CD4-positive, CD25-positive, alpha-beta regulatory T cell (primary cell): ENCODE results near the gene SLC50A1. TPM values are rescaled to one million over a fixed set of nuclear protein-coding genes. Genes with fewer than 3 reads are reported as not detected.
A peak's percentile ranks its signal among the peaks of the same experiment; 100 is the strongest.
"Not testable (repeated sequence)": the region's sequence is repeated elsewhere in the genome, so short reads cannot be mapped to it uniquely, and the experiment has no call there.

Experiments
- ATAC-seq, 2 donors: fragments of 150-1000 bp; cut with Tn5 transposase; one replicate each; pipeline ENCODE4 v1.10.0; 2021; ENCODE audit warnings: low read depth in 2 of 2, moderate number of reproducible peaks in 2 of 2, moderate library complexity in 1 of 2
- DNase-seq, 3 donors: peaks; one replicate each; pipeline versions ENCODE4 v3.0.0 to v3.0.0-alpha.2; 2012 to 2022; ENCODE audit warnings: mixed read lengths in 1 of 3
- H3K27ac ChIP-seq: one replicate; pipeline ENCODE4 v1.7.0; 2013; ENCODE audit warnings: mild to moderate bottlenecking, low read length; ENCODE audit not compliant: insufficient read depth, poor library complexity, severe bottlenecking
- H3K27me3 ChIP-seq: one replicate; pipeline ENCODE4 v1.7.0; 2013; ENCODE audit warnings: low read length; ENCODE audit not compliant: control insufficient read depth, insufficient read depth
- H3K36me3 ChIP-seq: one replicate; pipeline ENCODE4 v1.7.0; 2013; ENCODE audit warnings: mild to moderate bottlenecking, low read length, moderate library complexity; ENCODE audit not compliant: control insufficient read depth, insufficient read depth
- H3K4me1 ChIP-seq: 2 replicates; pipeline ENCODE4 v1.7.0; 2013; ENCODE audit warnings: mild to moderate bottlenecking, low read length; ENCODE audit not compliant: insufficient read depth, control insufficient read depth, poor library complexity, severe bottlenecking
- H3K4me3 ChIP-seq: one replicate; pipeline ENCODE4 v1.7.0; 2013; ENCODE audit warnings: low read depth, mild to moderate bottlenecking, low read length, moderate library complexity
- H3K9me3 ChIP-seq, 2 experiments: 1 replicate in 1 of 2; 2 replicates in 1 of 2; pipeline ENCODE4 v1.7.0; 2013; ENCODE audit warnings: low read length in 2 of 2, mild to moderate bottlenecking in 1 of 2, moderate library complexity in 1 of 2; ENCODE audit not compliant: control insufficient read depth in 2 of 2
- H3K27ac Mint-ChIP-seq, 3 donors: one replicate each; pipeline ENCODE4 v1.8.0; 2020 to 2022; ENCODE audit warnings: mild to moderate bottlenecking in 3 of 3, mixed read lengths in 3 of 3, moderate library complexity in 2 of 3
- H3K27me3 Mint-ChIP-seq: one replicate; pipeline ENCODE4 v1.8.0; 2022; ENCODE audit warnings: mild to moderate bottlenecking, mixed read lengths
- H3K36me3 Mint-ChIP-seq: one replicate; pipeline ENCODE4 v1.8.0; 2020; ENCODE audit warnings: mixed read lengths
- H3K4me1 Mint-ChIP-seq, 4 donors: one replicate each; pipeline ENCODE4 v1.8.0; 2020 to 2022; ENCODE audit warnings: mixed read lengths in 4 of 4, mild to moderate bottlenecking in 1 of 4
- H3K4me3 Mint-ChIP-seq, 4 donors: one replicate each; pipeline ENCODE4 v1.8.0; 2020 to 2022; ENCODE audit warnings: mild to moderate bottlenecking in 4 of 4, mixed read lengths in 4 of 4, moderate library complexity in 3 of 4
- H3K9me3 Mint-ChIP-seq, 7 donors: one replicate each; pipeline ENCODE4 v1.8.0; 2020 to 2022; ENCODE audit warnings: mixed read lengths in 7 of 7, mild to moderate bottlenecking in 3 of 7, moderate library complexity in 2 of 7
- polyA plus RNA-seq, 4 donors: library from polyadenylated mRNA; unstranded; fragments of 300-500 nt; fragmentation: Illumina TruSeq; gene quantifications; one replicate each; pipeline ENCODE4 v1.2.3, GENCODE V29; 2021
- total RNA-seq: library from RNA; stranded (reverse); gene quantifications from one replicate; pipeline ENCODE4 v1.2.3, GENCODE V29; 2022

The SLC50A1 gene
- total and polyA plus RNA-seq, 5 donors from 2014 or later, result 24.1 to 59.3 (median 45.4) TPM

DNA sequence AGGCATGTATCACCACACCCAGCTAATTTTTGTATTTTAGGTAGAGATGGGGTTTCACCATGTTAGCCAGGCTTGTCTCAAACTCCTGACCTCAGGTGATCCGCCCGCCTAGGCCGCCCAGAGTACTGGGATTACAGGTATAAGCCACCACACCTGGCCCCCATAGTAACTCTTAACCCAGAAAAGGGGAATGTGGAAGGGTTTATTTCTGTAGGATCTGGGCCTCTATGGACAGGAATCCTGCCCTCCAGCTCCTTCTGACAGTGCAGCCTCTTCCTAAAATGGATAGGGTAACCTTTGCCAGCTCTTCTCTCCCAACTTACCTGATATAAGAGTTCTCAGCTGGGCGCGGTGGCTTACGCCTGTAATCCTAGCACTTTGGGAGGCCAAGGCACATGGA is 27.0 kb downstream of the SLC50A1 start:
- ATAC-seq, H3K27me3 Mint-ChIP-seq, H3K9me3 Mint-ChIP-seq, H3K4me3 ChIP-seq, H3K4me3 Mint-ChIP-seq, H3K9me3 ChIP-seq, H3K27ac Mint-ChIP-seq, H3K27ac ChIP-seq, H3K4me1 ChIP-seq, H3K36me3 ChIP-seq, H3K36me3 Mint-ChIP-seq, H3K27me3 ChIP-seq, DNase-seq, H3K4me1 Mint-ChIP-seq: not testable (repeated sequence)

DNA sequence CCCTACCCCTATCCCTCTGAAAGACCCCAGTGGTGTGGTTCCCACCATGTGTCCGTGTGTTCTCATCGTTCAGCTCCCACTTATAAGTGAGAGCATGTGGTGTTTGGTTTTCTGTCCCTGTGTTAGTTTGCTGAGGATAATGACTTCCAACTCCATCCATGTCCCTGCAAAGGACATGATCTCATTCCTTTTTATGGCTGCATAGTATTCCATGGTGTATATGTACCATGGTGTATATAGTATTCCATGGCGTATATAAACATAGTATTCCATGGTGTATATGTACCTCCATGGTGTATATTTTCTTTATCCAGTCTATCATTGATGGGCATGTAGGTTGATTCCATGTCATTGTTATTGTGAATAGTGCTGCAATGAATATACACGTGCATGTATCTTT is 28.1 kb downstream of the SLC50A1 start:
- not testable (repeated sequence) for H3K27ac Mint-ChIP-seq, H3K4me3 Mint-ChIP-seq, H3K27me3 ChIP-seq, H3K27me3 Mint-ChIP-seq, H3K4me3 ChIP-seq, H3K27ac ChIP-seq, ATAC-seq, H3K36me3 Mint-ChIP-seq, H3K36me3 ChIP-seq, H3K9me3 Mint-ChIP-seq, H3K4me1 ChIP-seq, DNase-seq, H3K9me3 ChIP-seq
- H3K4me1 Mint-ChIP-seq, result peaks cover 0 to 11% (median 6%) of the 10 kb centered on the region in 4 donors

DNA sequence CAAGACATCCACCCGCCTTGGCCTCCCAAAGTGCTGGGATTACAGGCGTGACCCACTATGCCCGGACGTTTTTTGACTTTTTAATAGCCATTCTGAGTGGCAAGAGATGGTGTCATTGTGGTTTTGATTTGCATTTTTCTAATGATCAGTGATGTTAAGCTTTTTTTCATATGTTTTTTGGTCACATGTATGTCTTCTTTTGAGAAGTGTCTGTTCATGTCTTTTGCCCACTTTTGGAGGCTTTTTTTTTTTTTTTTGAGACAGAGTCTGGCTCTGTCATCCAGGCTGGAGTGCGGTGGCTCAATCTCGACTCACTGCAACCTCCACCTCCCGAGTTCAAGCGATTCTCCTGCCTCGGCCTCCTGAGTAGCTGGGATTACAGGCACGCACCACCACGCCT is 29.0 kb downstream of the SLC50A1 start:
- H3K9me3 Mint-ChIP-seq, H3K27me3 ChIP-seq, H3K4me3 Mint-ChIP-seq, ATAC-seq, H3K27ac ChIP-seq, H3K27me3 Mint-ChIP-seq, H3K36me3 Mint-ChIP-seq, H3K4me3 ChIP-seq, H3K4me1 ChIP-seq, H3K9me3 ChIP-seq, H3K27ac Mint-ChIP-seq, H3K36me3 ChIP-seq, DNase-seq: not testable (repeated sequence)
- peaks cover 5 to 13% (median 9%) of the 10 kb centered on the region in 4 donors for H3K4me1 Mint-ChIP-seq

DNA sequence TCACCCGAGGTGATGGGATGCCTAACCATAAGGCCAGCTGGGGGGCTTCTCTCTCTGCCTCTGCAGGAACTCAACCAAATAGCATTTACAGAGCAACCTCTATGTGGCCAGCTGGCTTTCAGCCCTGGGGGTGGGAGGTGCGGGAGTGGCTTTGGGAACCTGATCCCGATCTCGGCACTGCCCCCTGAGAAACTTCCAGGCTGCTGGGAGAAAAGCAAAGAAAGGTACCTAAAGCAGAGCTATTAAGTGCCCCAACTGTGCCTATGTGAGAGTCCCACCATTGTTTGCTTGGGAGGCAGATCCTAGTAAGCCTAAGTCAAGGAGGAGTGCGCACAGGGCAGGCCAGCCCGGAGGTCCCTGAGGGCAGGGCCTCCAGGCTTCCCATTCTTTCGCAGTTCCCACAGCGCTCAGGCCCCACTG is 30.4 kb downstream of the SLC50A1 start:
- peaks cover 7 to 18% (median 12%) of the 10 kb centered on the region in 4 donors for H3K4me1 Mint-ChIP-seq
- no peaks in the 10 kb centered on the region for H3K9me3 ChIP-seq
- H3K4me3 Mint-ChIP-seq, result no peak overlapping the region
- no peaks in the 10 kb centered on the region for H3K27me3 ChIP-seq
- no peaks in the 10 kb centered on the region for H3K9me3 Mint-ChIP-seq
- ATAC-seq, result no peak
- peaks cover 5% of the 10 kb centered on the region for H3K4me1 ChIP-seq
- no peak overlapping the region for H3K27ac Mint-ChIP-seq
- H3K4me3 ChIP-seq, result no peak overlapping the region
- no peak overlapping the region for H3K27ac ChIP-seq
- H3K36me3 ChIP-seq, result peaks cover 18% of the 10 kb centered on the region
- DNase-seq, result no peak
- H3K27me3 Mint-ChIP-seq, result peaks cover 4% of the 10 kb centered on the region
- H3K36me3 Mint-ChIP-seq, result peaks cover 10% of the 10 kb centered on the region

DNA sequence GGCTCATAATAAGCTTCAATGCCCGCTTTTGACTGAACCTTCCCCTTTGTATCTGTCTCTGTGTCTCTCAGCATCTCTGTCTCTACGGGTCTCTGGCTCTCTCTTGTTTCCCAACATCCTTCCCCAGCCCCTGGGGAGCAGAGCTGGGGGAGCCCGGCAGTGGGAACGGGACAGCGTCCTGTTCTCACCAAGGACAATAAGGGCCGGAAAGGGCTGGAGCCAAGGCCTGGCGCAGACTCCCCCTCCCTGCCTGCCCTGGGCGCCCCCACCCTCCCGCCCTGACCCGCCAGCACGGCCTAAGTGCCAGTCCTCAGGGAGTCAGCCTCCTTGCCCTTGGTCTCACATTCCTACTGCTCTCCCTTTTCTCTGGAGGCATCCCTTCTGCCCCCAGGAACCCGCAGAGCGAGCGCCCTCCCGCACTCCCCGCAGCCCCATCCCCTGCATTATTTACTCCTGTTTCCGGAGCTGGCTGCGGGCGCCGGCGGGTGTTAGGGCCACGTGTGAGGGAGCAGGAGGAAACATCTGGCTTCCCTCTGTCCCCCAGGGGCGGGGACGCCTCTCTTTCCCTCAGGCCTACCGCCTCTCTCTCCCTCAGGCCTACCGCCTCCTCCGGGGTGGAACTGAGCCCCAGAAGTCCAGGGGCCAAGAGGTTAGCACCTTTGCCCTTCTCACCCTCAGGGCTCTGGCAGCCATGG is 31.0 kb downstream of the SLC50A1 start:
- Mint-ChIP-seq H3K27me3 (peaks cover 4% of the 10 kb centered on the region), H3K9me3 (no peaks in the 10 kb centered on the region), H3K4me3 (no peak overlapping the region), H3K36me3 (peaks cover 10% of the 10 kb centered on the region), H3K27ac (no peak overlapping the region), H3K4me1 (peaks cover 7 to 23% (median 13%) of the 10 kb centered on the region in 4 donors)
- peaks cover 5% of the 10 kb centered on the region for H3K4me1 ChIP-seq
- no peak overlapping the region for H3K4me3 ChIP-seq
- H3K27ac ChIP-seq, result no peak overlapping the region
- no peak for ATAC-seq
- H3K27me3 ChIP-seq, result no peaks in the 10 kb centered on the region
- no peaks in the 10 kb centered on the region for H3K9me3 ChIP-seq
- DNase-seq, result no peak
- peaks cover 18% of the 10 kb centered on the region for H3K36me3 ChIP-seq

DNA sequence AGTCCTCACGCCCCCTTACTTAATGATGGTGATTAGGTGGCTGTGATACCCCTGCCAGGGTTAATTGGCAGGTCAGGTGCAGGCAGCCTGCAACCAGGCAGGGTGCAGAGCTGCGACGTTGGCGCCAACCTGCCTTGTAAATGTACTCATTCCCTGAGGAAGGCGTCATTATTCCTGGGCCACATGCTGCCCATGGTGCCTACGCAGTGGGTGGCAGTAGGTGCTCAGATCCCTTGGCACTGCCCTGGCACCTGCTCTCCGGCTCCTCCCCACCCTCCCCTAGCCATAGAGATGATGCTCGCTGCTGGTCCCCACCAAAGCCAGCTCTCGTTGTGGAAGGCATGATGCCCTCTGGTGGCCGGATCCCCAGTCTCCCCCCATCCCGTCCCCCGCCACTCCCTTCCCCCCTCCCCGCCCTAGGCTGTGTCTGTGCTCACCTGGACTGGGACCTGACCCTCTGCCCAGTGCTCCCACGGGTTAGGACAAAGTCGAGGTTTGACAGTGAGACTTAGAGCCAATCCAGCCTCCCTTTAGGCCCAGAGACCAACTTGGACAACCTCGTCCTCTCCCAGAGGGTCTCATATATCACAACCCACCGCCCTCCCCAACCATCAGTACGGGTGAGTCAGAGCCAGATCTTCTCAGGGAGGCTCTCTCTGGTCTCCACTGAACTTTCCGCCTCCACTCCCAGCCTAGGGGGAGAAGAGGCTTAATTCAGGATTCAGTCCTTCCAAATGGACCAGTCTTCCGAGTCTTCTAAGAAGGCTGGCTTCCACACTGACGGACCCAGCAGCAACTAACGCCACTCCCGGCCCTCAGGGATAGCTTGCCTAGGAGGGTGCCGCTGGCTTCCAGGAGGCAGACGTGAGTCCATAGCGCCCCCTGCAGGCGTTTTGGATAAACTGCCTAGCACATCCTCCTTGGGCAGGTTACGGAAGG is 31.8 kb downstream of the SLC50A1 start:
- Mint-ChIP-seq H3K4me3 (peak overlapping the region; percentile 23 to 68 (median 50)), H3K27ac (peak overlapping the region in 1 of 3 donors; percentile 52), H3K9me3 (no peaks in the 10 kb centered on the region), H3K36me3 (peaks cover 10% of the 10 kb centered on the region), H3K4me1 (peaks cover 11 to 31% (median 20%) of the 10 kb centered on the region in 4 donors), H3K27me3 (peaks cover 8% of the 10 kb centered on the region)
- H3K4me3 ChIP-seq, result no peak overlapping the region
- no peaks in the 10 kb centered on the region for H3K9me3 ChIP-seq
- DNase-seq, result peak; percentile 71 to 87 (median 80)
- peak; percentile 69 to 74 for ATAC-seq
- H3K36me3 ChIP-seq, result peaks cover 18% of the 10 kb centered on the region
- H3K27me3 ChIP-seq, result no peaks in the 10 kb centered on the region
- H3K27ac ChIP-seq, result no peak overlapping the region
- H3K4me1 ChIP-seq, result peaks cover 13% of the 10 kb centered on the region

DNA sequence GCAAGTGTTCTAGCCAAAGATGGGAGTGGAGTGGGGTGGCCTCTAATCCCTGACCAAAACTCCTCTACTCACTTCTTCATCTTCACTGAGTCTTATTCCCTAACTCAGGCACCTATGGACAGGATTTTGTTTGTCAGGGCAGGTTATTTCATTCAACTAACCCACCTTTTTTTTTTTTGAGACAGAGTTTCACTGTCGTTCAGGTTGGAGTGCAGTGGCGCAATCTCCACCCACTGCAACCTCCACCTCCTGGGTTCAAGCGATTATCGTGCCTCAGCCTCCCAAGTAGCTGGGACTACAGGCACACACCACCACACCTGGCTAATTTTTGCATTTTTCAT is 32.4 kb downstream of the SLC50A1 start:
- H3K4me3 ChIP-seq, H3K9me3 ChIP-seq, H3K27ac ChIP-seq, H3K9me3 Mint-ChIP-seq, DNase-seq, ATAC-seq, H3K27me3 Mint-ChIP-seq, H3K27me3 ChIP-seq: not testable (repeated sequence)
- Histone ChIP-seq H3K36me3 (peaks cover 18% of the 10 kb centered on the region), H3K4me1 (peaks cover 18% of the 10 kb centered on the region)
- Mint-ChIP-seq H3K36me3 (peaks cover 11% of the 10 kb centered on the region), H3K4me1 (peaks cover 11 to 34% (median 23%) of the 10 kb centered on the region in 4 donors), H3K4me3 (peak overlapping the region in 2 of 4 donors; percentile 23 to 62), H3K27ac (peak overlapping the region in 1 of 3 donors; percentile 75)
